H9 (cell line): ENCODE results near the gene NAT16. TPM values are rescaled to one million over a fixed set of nuclear protein-coding genes. Genes with fewer than 3 reads are reported as not detected.

ENCODE experiments used
- DNase-seq: peaks from one replicate; pipeline ENCODE4 v3.0.0-alpha.2; 2017
- H2AFZ ChIP-seq: one replicate; pipeline ENCODE4 v1.6.1; 2013; ENCODE audit warnings: mild to moderate bottlenecking, low read length, control low read depth, moderate library complexity
- H2AK5ac ChIP-seq: 2 replicates; pipeline ENCODE4 v1.6.1; 2013; ENCODE audit warnings: low read length, control low read depth, mixed read lengths; ENCODE audit not compliant: insufficient read length
- H2BK120ac ChIP-seq: one replicate; pipeline ENCODE4 v1.6.1; 2013; ENCODE audit warnings: low read depth, mild to moderate bottlenecking, low read length, control low read depth, inconsistent platforms; ENCODE audit not compliant: poor library complexity, severe bottlenecking
- H2BK12ac ChIP-seq: 2 replicates; pipeline ENCODE4 v1.6.1; 2013; ENCODE audit warnings: low read length, control low read depth, mixed read lengths, low read depth; ENCODE audit not compliant: insufficient read length
- H2BK15ac ChIP-seq: 2 replicates; pipeline ENCODE4 v1.6.1; 2013; ENCODE audit warnings: low read depth, low read length, control low read depth
- H2BK20ac ChIP-seq: one replicate; pipeline ENCODE4 v1.6.1; 2013; ENCODE audit warnings: low read depth, mild to moderate bottlenecking, low read length, control low read depth, inconsistent platforms; ENCODE audit not compliant: poor library complexity, severe bottlenecking
- H2BK5ac ChIP-seq: 2 replicates; pipeline ENCODE4 v1.6.1; 2013; ENCODE audit warnings: low read length, control low read depth, mixed read lengths; ENCODE audit not compliant: insufficient read length
- H3K14ac ChIP-seq: 2 replicates; pipeline ENCODE4 v1.6.1; 2013; ENCODE audit warnings: low read length, control low read depth; ENCODE audit not compliant: insufficient read depth
- H3K18ac ChIP-seq: 2 replicates; pipeline ENCODE4 v1.6.1; 2013; ENCODE audit warnings: low read depth, mild to moderate bottlenecking, mixed read lengths, low read length, control low read depth; ENCODE audit not compliant: insufficient read length
- H3K23ac ChIP-seq: 2 replicates; pipeline ENCODE4 v1.6.1; 2013; ENCODE audit warnings: low read length, control low read depth, mixed read lengths, low read depth; ENCODE audit not compliant: insufficient read length
- H3K23me2 ChIP-seq: 2 replicates; pipeline ENCODE4 v1.6.1; 2013; ENCODE audit warnings: low read depth, mild to moderate bottlenecking, mixed read lengths, low read length, control low read depth; ENCODE audit not compliant: insufficient read length, poor library complexity, severe bottlenecking
- H3K27ac ChIP-seq: 2 replicates; pipeline ENCODE4 v1.5.1; 2013; ENCODE audit warnings: low read length, control low read depth, mixed read lengths, low read depth; ENCODE audit not compliant: insufficient read length
- H3K27me3 ChIP-seq: 2 replicates; pipeline ENCODE4 v1.6.1; 2013; ENCODE audit warnings: low read length, control low read depth, inconsistent platforms; ENCODE audit not compliant: insufficient read depth
- H3K4ac ChIP-seq: 2 replicates; pipeline ENCODE4 v1.6.1; 2013; ENCODE audit warnings: low read depth, mild to moderate bottlenecking, control low read depth, inconsistent platforms, low read length, moderate library complexity
- H3K4me1 ChIP-seq: 2 replicates; pipeline ENCODE4 v1.6.1; 2013; ENCODE audit warnings: low read length, control low read depth, inconsistent platforms; ENCODE audit not compliant: insufficient read depth
- H3K4me2 ChIP-seq: 2 replicates; pipeline ENCODE4 v1.6.1; 2013; ENCODE audit warnings: low read length, control low read depth, mixed read lengths; ENCODE audit not compliant: insufficient read length, insufficient read depth
- H3K56ac ChIP-seq: 2 replicates; pipeline ENCODE4 v1.6.1; 2013; ENCODE audit warnings: low read depth, mild to moderate bottlenecking, mixed read lengths, low read length, control low read depth; ENCODE audit not compliant: insufficient read length
- H3K79me1 ChIP-seq: 2 replicates; pipeline ENCODE4 v1.6.1; 2013; ENCODE audit warnings: low read depth, mild to moderate bottlenecking, moderate library complexity, low read length, control low read depth, inconsistent platforms; ENCODE audit not compliant: insufficient read depth, poor library complexity, severe bottlenecking
- H3K79me2 ChIP-seq: 2 replicates; pipeline ENCODE4 v1.6.1; 2013; ENCODE audit warnings: low read length, control low read depth, inconsistent platforms; ENCODE audit not compliant: insufficient read depth
- H3K9ac ChIP-seq: 2 replicates; pipeline ENCODE4 v1.6.1; 2013; ENCODE audit warnings: low read length, control low read depth, mixed read lengths; ENCODE audit not compliant: insufficient read length; ENCODE audit errors: extremely low read depth
- H3K9me3 ChIP-seq: one replicate; pipeline ENCODE4 v1.6.1; 2013; ENCODE audit warnings: low read depth, low read length, inconsistent platforms; ENCODE audit not compliant: control insufficient read depth
- H3T11ph ChIP-seq: one replicate; pipeline ENCODE4 v1.6.1; 2013; ENCODE audit warnings: mild to moderate bottlenecking, low read length, control low read depth, inconsistent platforms
- H4K20me1 ChIP-seq: one replicate; pipeline ENCODE4 v1.6.1; 2013; ENCODE audit not compliant: control insufficient read depth, insufficient read length, insufficient read depth
- H4K5ac ChIP-seq: 2 replicates; pipeline ENCODE4 v1.6.1; 2013; ENCODE audit warnings: low read depth, mild to moderate bottlenecking, mixed read lengths, low read length, control low read depth; ENCODE audit not compliant: insufficient read length
- H4K8ac ChIP-seq: replicated peaks from 2 replicates; pipeline ENCODE4 v1.6.1; 2013; ENCODE audit warnings: low read length, control low read depth, mixed read lengths, low read depth; ENCODE audit not compliant: insufficient read length
- H4K91ac ChIP-seq: 2 replicates; pipeline ENCODE4 v1.6.1; 2013; ENCODE audit warnings: low read depth, mild to moderate bottlenecking, moderate library complexity, mixed read lengths, low read length, control low read depth; ENCODE audit not compliant: insufficient read length
- H3K27ac Mint-ChIP-seq, 3 experiments: 2 replicates in 2 of 3; 3 replicates in 1 of 3; pipeline ENCODE4 v1.8.0; 2020 to 2021; ENCODE audit warnings: mixed read lengths in 3 of 3, mild to moderate bottlenecking in 1 of 3, moderate library complexity in 1 of 3
- H3K27me3 Mint-ChIP-seq: 2 replicates; pipeline ENCODE4 v1.8.0; 2021; ENCODE audit warnings: low read depth, mild to moderate bottlenecking, moderate library complexity, mixed read lengths
- H3K36me3 Mint-ChIP-seq, 3 experiments: 2 replicates in 2 of 3; 3 replicates in 1 of 3; pipeline ENCODE4 v1.8.0; 2020 to 2021; ENCODE audit warnings: low read depth in 3 of 3, mixed read lengths in 3 of 3; ENCODE audit not compliant: insufficient read depth in 1 of 3
- H3K4me1 Mint-ChIP-seq, 2 experiments: 2 replicates each; pipeline ENCODE4 v1.8.0; 2020; ENCODE audit warnings: mixed read lengths in 2 of 2
- H3K4me3 Mint-ChIP-seq, 2 experiments: 2 replicates in 1 of 2; 3 replicates in 1 of 2; pipeline ENCODE4 v1.8.0; 2020 to 2021; ENCODE audit warnings: mild to moderate bottlenecking in 2 of 2, mixed read lengths in 2 of 2, moderate library complexity in 1 of 2
- H3K9me3 Mint-ChIP-seq, 2 experiments: 2 replicates in 1 of 2; 3 replicates in 1 of 2; pipeline ENCODE4 v1.8.0; 2020; ENCODE audit warnings: mild to moderate bottlenecking in 2 of 2, mixed read lengths in 2 of 2, moderate library complexity in 1 of 2
- WGBS: extraction: QIAGEN DNeasy Blood & Tissue Kit; methylation state at CpG from one replicate; pipeline ENCODE4 v1.1.7; 2013; ENCODE audit warnings: missing lambda C conversion rate, low lambda C conversion rate, mixed read lengths; ENCODE audit not compliant: insufficient read length; ENCODE audit errors: extremely low coverage; 5-methylcytosine and 5-hydroxymethylcytosine counted together
- total RNA-seq: library from RNA; stranded (reverse); gene quantifications from 2 replicates; pipeline ENCODE4 v1.2.1, GENCODE V29; 2021
- TF ChIP-seq, protein P1 (sequence below): fragments of 200-600 bp; sonication (generic); conservative IDR thresholded peaks from 3 replicates; pipeline ENCODE4 v1.8.0; 2021; ENCODE audit warnings: antibody characterized with exemption, mild to moderate bottlenecking

The NAT16 gene
- total RNA-seq, 1 experiment from 2014 or later, result 0.50 TPM

DNA sequence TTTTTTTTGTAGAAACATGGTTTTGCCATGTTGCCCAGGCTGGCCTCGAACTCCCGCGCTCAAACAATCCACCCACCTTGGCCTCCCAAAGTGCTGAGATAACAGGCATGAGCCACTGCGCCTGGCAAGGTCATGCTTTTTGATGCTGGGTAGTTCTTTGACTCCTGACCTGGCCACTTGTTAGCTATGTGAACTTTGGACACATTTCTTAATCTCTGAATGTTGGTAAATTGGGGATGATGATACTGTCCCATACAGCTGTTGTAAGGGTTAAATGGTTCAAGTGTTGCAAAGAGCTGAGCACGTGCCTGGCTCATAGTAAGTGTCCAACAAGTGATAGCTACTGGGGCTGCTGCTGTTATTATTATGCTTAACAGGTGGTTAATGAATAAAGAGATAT lies 40.2 kb upstream of the NAT16 start:
- no peak overlapping the region for H4K8ac ChIP-seq
- no peak overlapping the region for H4K5ac ChIP-seq
- no peak overlapping the region for H4K91ac ChIP-seq
- no peak for DNase-seq
- no peak overlapping the region for H2BK5ac ChIP-seq
- no peak overlapping the region for H3T11ph ChIP-seq
- peaks cover 7% of the 10 kb centered on the region for H3K23me2 ChIP-seq
- Mint-ChIP-seq H3K4me3 (no peak overlapping the region), H3K4me1 (peaks cover 19 to 23% of the 10 kb centered on the region in 2 experiments), H3K36me3 (peaks cover 22 to 41% (median 32%) of the 10 kb centered on the region in 3 experiments), H3K9me3 (no peaks in the 10 kb centered on the region), H3K27ac (no peak overlapping the region), H3K27me3 (no peaks in the 10 kb centered on the region; the same call in 1 of the 2 replicates)
- no peak overlapping the region for H2AFZ ChIP-seq
- no peaks in the 10 kb centered on the region for H4K20me1 ChIP-seq
- no peak overlapping the region for H3K14ac ChIP-seq
- no peak overlapping the region for H3K18ac ChIP-seq
- no peak overlapping the region for H3K4ac ChIP-seq
- TF ChIP-seq, protein P1, sequence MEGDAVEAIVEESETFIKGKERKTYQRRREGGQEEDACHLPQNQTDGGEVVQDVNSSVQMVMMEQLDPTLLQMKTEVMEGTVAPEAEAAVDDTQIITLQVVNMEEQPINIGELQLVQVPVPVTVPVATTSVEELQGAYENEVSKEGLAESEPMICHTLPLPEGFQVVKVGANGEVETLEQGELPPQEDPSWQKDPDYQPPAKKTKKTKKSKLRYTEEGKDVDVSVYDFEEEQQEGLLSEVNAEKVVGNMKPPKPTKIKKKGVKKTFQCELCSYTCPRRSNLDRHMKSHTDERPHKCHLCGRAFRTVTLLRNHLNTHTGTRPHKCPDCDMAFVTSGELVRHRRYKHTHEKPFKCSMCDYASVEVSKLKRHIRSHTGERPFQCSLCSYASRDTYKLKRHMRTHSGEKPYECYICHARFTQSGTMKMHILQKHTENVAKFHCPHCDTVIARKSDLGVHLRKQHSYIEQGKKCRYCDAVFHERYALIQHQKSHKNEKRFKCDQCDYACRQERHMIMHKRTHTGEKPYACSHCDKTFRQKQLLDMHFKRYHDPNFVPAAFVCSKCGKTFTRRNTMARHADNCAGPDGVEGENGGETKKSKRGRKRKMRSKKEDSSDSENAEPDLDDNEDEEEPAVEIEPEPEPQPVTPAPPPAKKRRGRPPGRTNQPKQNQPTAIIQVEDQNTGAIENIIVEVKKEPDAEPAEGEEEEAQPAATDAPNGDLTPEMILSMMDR, result no peak
- no peaks in the 10 kb centered on the region for H3K79me1 ChIP-seq
- H3K27me3 ChIP-seq, result no peaks in the 10 kb centered on the region
- no peak overlapping the region for H3K4me2 ChIP-seq
- no peak overlapping the region for H3K56ac ChIP-seq
- H3K9me3 ChIP-seq, result no peaks in the 10 kb centered on the region
- no CpG with 5 or more reads among the region's 5 CpGs for WGBS
- H2AK5ac ChIP-seq, result no peak overlapping the region
- H2BK12ac ChIP-seq, result no peak overlapping the region
- no peak overlapping the region for H3K9ac ChIP-seq
- H3K4me1 ChIP-seq, result peaks cover 3% of the 10 kb centered on the region; the same call in 1 of the 2 replicates
- H3K23ac ChIP-seq, result no peak overlapping the region
- no peak overlapping the region for H3K27ac ChIP-seq
- H2BK20ac ChIP-seq, result no peak overlapping the region
- no peak overlapping the region for H2BK15ac ChIP-seq
- H3K79me2 ChIP-seq, result no peaks in the 10 kb centered on the region
- no peak overlapping the region for H2BK120ac ChIP-seq
